Fibroblast of skin of left quadriceps (primary cell): ENCODE results near the gene TMBIM1.
"Not testable (repeated sequence)": the region's sequence is repeated elsewhere in the genome, so short reads cannot be mapped to it uniquely, and the experiment has no call there.

Source experiments
- DNase-seq, 2 experiments: peaks; one replicate each; pipeline ENCODE4 v3.0.0-alpha.2; 2013; ENCODE audit warnings: low read depth in 2 of 2

TMBIM1 gene

DNA sequence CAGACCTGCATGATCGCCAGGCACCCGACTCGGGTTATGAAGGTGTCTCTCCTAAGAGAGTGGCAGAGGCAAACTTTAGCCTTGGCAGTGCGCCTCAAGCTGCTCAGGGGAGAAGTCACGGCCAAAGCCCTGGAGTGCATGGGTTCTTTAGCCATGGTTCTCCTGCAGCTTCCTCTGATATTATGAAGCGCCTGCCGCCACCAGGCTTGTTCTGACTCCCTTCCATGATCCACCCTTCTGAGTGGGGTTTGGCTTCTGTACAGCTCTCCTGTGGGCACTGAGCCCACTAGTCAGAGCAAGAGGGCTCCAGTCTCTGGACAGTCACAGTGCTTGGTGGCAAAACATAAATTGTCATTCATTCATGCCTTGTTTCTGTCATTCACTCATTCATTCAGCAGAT lies 25.9 kb upstream of the TMBIM1 start:
- DNase-seq = no peak

DNA sequence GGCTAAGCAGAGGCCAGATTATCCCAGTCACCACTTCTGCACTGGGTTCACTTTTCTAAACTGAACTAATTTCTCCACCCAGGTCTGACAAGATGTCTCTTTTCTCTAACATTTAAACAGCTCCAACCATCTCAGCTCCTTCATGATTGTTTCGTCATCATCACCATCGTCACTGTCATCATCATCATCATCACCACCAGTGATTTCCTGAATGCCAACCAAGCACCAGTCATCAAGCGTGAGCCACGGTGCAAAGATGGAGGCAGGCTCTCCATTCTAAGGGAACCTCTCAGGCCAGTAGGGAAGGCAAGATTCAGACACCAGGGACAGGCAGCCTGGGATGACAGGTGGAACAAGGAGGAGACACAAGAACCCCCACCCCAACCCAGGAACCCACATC lies 25.5 kb upstream of the TMBIM1 start:
- no peak for DNase-seq

DNA sequence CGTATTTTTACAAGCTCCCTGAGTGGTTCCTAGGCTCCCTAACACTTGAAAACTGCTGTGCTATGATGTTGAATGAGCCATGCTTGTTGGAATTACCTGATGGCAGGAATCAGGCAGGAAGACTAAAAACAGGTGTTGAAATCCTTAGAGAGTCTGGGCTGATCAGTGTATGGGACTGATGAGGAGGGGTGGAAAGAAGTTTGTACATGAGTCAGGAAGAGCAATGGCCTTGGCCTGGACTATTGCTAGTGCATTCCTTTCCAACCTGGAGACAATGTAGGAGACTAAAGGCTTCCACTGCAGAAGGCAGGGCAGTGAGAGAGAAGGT lies 25.0 kb upstream of the TMBIM1 start:
- no peak for DNase-seq

GRCh38 chr2:218315397-218315796 lies 23.1 kb upstream of the TMBIM1 start:
- no peak for DNase-seq

DNA sequence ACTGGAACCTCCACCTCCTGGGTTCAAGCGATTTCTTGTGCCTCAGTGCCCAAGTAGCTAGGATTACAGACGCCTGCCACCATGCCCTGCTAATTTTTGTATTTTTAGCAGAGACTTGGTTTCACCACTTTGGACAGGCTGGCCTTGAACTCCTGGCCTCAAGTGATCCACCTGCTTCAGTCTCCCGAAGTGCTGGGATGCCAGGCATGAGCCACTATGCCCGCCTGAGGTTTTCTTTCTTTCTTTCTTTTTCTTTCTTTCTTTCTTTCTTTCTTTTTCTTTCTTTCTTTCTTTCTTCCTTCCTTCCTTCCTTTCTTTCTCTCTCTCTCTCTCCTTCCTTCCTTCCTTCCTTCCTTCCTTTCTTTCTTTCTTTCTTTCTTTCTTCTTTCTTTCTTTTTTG lies 22.5 kb upstream of the TMBIM1 start:
- not testable (repeated sequence) for DNase-seq

DNA sequence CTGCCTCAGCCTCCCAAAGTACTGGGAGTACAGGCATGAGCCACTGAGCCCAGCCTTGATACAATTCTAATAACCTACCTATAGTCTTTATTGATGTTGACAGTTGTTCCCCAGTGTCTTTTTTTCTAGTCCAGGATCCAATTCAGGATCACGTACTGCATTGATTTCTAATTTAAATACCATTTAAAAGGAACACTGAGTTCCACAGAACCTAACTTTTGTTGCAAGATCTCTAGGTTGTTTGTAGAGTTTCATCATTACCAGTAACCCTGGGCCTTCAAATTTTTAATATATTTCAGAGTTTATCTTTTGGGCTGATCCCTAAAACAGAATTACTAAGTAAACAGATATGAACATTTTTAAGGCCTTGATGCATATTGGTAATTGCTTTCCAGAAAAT lies 21.1 kb upstream of the TMBIM1 start:
- no peak for DNase-seq

- DNase-seq = no peak
Observed at GRCh38 chr2:218312267-218312756, 20.0 kb upstream of the TMBIM1 start.

DNA sequence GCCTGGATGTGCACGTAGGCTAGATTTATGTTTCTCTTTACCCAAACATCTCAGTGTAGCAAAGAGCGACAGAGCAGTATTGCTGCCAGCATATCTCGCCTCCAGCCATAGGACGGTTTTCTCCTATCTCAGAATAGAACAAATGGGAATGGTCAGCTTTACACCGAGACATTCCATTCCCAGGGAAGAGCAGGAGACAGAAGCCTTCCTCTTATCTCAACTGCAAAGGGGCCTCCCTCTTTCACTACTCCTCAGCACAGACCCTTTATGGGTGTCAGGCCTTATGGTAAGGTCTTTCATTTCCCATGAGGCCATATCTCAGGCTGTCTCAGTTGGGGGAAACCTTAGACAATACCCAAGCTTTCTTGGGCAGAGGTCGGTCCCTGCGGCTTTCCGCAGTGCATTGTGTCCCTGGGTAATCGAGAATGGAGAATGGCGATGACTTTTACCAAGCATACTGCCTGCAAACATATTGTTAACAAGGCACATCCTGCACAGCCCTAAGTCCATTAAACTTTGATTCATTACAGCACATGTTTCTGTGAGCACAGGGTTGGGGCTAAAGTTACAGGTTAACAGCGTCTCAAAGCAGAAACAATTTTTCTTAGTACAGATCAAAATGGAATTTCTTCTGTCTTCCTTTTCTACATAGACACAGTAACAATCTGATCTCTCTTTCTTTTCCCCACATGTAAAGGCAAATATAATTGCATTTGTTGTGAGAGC lies 19.4 kb upstream of the TMBIM1 start:
- not testable (repeated sequence) for DNase-seq

GRCh38 chr2:218310853-218311540 lies 18.7 kb upstream of the TMBIM1 start:
- DNase-seq = no peak

- no peak for DNase-seq
Observed at GRCh38 chr2:218307415-218308090, 15.2 kb upstream of the TMBIM1 start.

- DNase-seq = no peak
Observed at GRCh38 chr2:218306184-218306920, 14.0 kb upstream of the TMBIM1 start.

GRCh38 chr2:218305383-218305782 lies 13.1 kb upstream of the TMBIM1 start:
- DNase-seq = no peak

GRCh38 chr2:218301176-218301819 lies 9.0 kb upstream of the TMBIM1 start:
- DNase-seq = peak; percentile 51 to 54

DNA sequence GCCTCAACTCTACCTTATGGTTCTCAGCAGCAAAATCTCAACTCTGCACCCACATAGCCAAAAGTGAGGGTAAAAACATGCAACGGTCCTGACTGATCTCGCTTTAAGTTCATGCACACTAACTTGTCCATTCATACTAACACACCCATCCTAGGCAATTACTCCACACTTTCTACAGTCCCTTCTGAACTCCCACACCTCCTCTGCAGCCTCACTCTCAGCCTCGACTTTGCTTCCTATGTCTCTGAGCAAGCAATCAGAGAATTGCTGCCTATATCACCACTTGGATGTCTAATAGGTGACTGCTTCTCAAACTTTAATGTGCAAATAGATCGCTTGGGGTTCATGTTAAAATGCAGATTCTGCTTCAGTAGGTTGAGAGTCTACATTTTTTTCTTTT lies 7.8 kb upstream of the TMBIM1 start:
- DNase-seq = no peak

DNA sequence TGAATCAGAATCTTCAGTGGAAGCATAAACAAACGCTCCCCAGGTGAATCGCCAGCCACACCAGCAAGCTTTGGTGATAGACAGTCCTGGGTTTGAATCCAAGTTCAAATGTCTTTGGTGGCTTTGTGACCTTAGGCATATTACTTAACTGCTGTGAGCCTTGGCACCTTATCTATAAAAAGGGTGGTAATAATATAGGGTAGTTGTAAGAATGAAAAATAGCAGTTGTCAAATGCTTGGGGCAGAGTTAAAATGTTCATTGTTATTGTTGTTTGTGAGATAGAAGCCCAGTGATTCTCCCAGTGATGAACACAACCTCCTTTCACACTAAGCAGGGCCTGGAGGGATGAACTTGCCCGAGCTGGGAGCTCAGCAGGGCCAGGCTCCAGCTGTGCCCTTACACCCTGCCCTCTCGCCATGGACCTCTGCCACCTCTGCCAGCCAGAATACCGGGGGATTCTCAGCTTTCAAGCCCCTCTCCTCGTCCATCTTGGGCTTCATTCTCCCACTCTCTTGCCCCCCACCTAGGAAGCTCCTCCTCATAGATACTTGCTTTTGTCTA lies 6.1 kb upstream of the TMBIM1 start:
- no peak for DNase-seq

- no peak for DNase-seq
Observed at GRCh38 chr2:218296847-218297246, 4.5 kb upstream of the TMBIM1 start.

GRCh38 chr2:218296200-218296599 lies 3.9 kb upstream of the TMBIM1 start:
- DNase-seq = no peak

- no peak for DNase-seq
Observed at GRCh38 chr2:218295029-218295428, 2.7 kb upstream of the TMBIM1 start.

GRCh38 chr2:218294430-218295022 lies 2.2 kb upstream of the TMBIM1 start:
- DNase-seq = no peak

- DNase-seq = no peak
Observed at GRCh38 chr2:218293715-218294429, 1.6 kb upstream of the TMBIM1 start.
